Adrenal gland (tissue), 12 donors: ENCODE results near the gene OSBP2. TPM values are rescaled to one million over a fixed set of nuclear protein-coding genes. Genes with fewer than 3 reads are reported as not detected.
A peak's percentile ranks its signal among the peaks of the same experiment; 100 is the strongest.

Experiments used
- DNase-seq, 7 donors: peaks; one replicate each; pipeline ENCODE4 v3.0.0-alpha.2; 2019 to 2020
- H3K27ac ChIP-seq, 5 donors: fragments of 200-600 bp; sonication (generic) in 4 of 5; 1 replicate in 3 of 5; 2 replicates in 2 of 5; pipeline versions ENCODE4 v1.5.1 to v1.8.0; 2016 to 2020; ENCODE audit warnings: mild to moderate bottlenecking in 1 of 5
- H3K27me3 ChIP-seq: fragments of 200-600 bp; 2 replicates; pipeline ENCODE4 v1.8.0; 2021
- H3K36me3 ChIP-seq, 2 donors: fragments of 200-600 bp; replicated peaks in 1 of 2; 1 replicate in 1 of 2; 2 replicates in 1 of 2; pipeline versions ENCODE4 v1.5.1 to v1.8.0; 2018 to 2022
- H3K4me1 ChIP-seq, 2 donors: fragments of 200-600 bp; replicated peaks in 1 of 2; 1 replicate in 1 of 2; 2 replicates in 1 of 2; pipeline versions ENCODE4 v1.5.1 to v1.8.0; 2018 to 2021
- H3K4me3 ChIP-seq, 4 donors: fragments of 200-600 bp; sonication (generic) in 3 of 4; one replicate each; pipeline ENCODE4 v1.5.1; 2016 to 2018
- H3K9me3 ChIP-seq, 3 donors: fragments of 200-600 bp; sonication (generic) in 1 of 3; replicated peaks in 1 of 3; 1 replicate in 2 of 3; 2 replicates in 1 of 3; pipeline versions ENCODE4 v1.5.1 to v1.8.0; 2016 to 2021
- CTCF ChIP-seq, 6 experiments: fragments of 450-650 bp in 4 of 6; fragments of 200-600 bp in 2 of 6; sonication (generic) in 1 of 6; IDR thresholded peaks; 1 replicate in 5 of 6; 2 replicates in 1 of 6; pipeline versions ENCODE4 v1.5.1 to v1.8.0; 2016 to 2021; ENCODE audit warnings: antibody characterized with exemption in 6 of 6, mild to moderate bottlenecking in 2 of 6, moderate library complexity in 1 of 6
- POLR2A ChIP-seq, 2 donors: fragments of 450-650 bp; IDR thresholded peaks; one replicate each; pipeline ENCODE4 v1.6.1; 2017; ENCODE audit warnings: antibody characterized with exemption in 2 of 2, mild to moderate bottlenecking in 2 of 2, moderate library complexity in 1 of 2
- WGBS, 4 donors: extraction: QIAGEN DNeasy Blood & Tissue Kit in 2 of 4; methylation state at CpG; one replicate each; pipeline versions ENCODE4 v1.1.5 to v1.1.7; 2013 to 2017; 5-methylcytosine and 5-hydroxymethylcytosine counted together
- intact Hi-C, 2 donors: fragments of 100-400 bp; cut with DNase I; formaldehyde crosslinking; loops; one replicate each; pipeline versions ENCODE4 v1.14.1 to v1.15.0; 2022 to 2023
- polyA plus RNA-seq, 3 donors: library from polyadenylated mRNA; stranded (reverse); fragments of 200-250 nt in 2 of 3; fragments of 350-450 nt in 1 of 3; fragmentation: Illumina TruSeq in 1 of 3; extraction: RNeasy Lipid Tissue Mini Kit (QIAGEN cat#74804) in 1 of 3; gene quantifications; one replicate each; pipeline ENCODE4 v1.2.3, GENCODE V29; 2013 to 2014
- total RNA-seq, 9 donors: library from RNA; depleted of rRNA in 4 of 9; stranded (reverse); fragments of >200 nt in 4 of 9; fragments of 120-200 nt in 1 of 9; fragmentation: NEBNext Ultra II Directional in 1 of 9; extraction: Animal tissue kit (Norgen Biotek cat#: 25700) in 1 of 9; gene quantifications; one replicate each; pipeline versions ENCODE4 v1.1.0 to v1.2.4, GENCODE V29; 2013 to 2023
- donor health status: healthy with polysubstance abuse.
- donor health status: Bipolar disorder and iron deficiency.
- donor health status: DM: yes; HTN: yes; CAD: no.
- donor health status: DM: no; HTN: no; CAD: no.
- donor health status: DM: no; HTN: no; CAD: no.
- donor health status: DM: yes; HTN: yes; CAD: no.

Gene OSBP2
- total and polyA plus RNA-seq, 12 donors = 7.3 to 35.6 (median 19.7) TPM

- Histone ChIP-seq H3K4me1 (peaks cover 0 to 15% of the 10 kb centered on the region in 2 donors), H3K27ac (no peak overlapping the region), H3K9me3 (no peaks in the 10 kb centered on the region), H3K27me3 (no peaks in the 10 kb centered on the region), H3K36me3 (no peaks in the 10 kb centered on the region), H3K4me3 (no peak overlapping the region)
- intact Hi-C loops = no loop called here
- TF ChIP-seq CTCF (IDR thresholded peaks at IDR 0.05) = no peak
- TF ChIP-seq POLR2A (IDR thresholded peaks at IDR 0.05) = no peak
- peak in 4 of 7 donors; percentile 3 to 45 (median 18) for DNase-seq
- 81 to 94% (median 85%) methylated on average over 2 to 4 of the region's 4 CpGs for WGBS, 4 donors
Observed at GRCh38 chr22:30866811-30867271, 172.2 kb downstream of the OSBP2 start.

GRCh38 chr22:30867746-30868662 lies 173.3 kb downstream of the OSBP2 start:
- intact Hi-C loops = no loop called here
- 90 to 93% (median 93%) methylated on average over 11 to 19 of the region's 19 CpGs for WGBS, 4 donors
- DNase-seq = peak in 2 of 7 donors; percentile 7 to 8
- Histone ChIP-seq H3K4me3 (no peak overlapping the region), H3K27ac (no peak overlapping the region), H3K4me1 (peaks cover 0 to 15% of the 10 kb centered on the region in 2 donors), H3K9me3 (no peaks in the 10 kb centered on the region), H3K36me3 (no peaks in the 10 kb centered on the region), H3K27me3 (no peaks in the 10 kb centered on the region)
- TF ChIP-seq POLR2A (IDR thresholded peaks at IDR 0.05) (no peak), CTCF (IDR thresholded peaks at IDR 0.05) (no peak)

GRCh38 chr22:30868663-30869385 lies 174.2 kb downstream of the OSBP2 start:
- H3K4me3 ChIP-seq = no peak overlapping the region
- no peaks in the 10 kb centered on the region for H3K27me3 ChIP-seq
- TF ChIP-seq POLR2A (IDR thresholded peaks at IDR 0.05) (no peak), CTCF (IDR thresholded peaks at IDR 0.05) (no peak)
- no peaks in the 10 kb centered on the region for H3K9me3 ChIP-seq
- peak in 5 of 7 donors; percentile 32 to 68 (median 40) for DNase-seq
- intact Hi-C loops = no loop called here
- H3K4me1 ChIP-seq = peaks cover 0 to 15% of the 10 kb centered on the region in 2 donors
- WGBS, 4 donors = 41 to 61% (median 54%) methylated on average over 10 to 12 of the region's 12 CpGs
- no peaks in the 10 kb centered on the region for H3K36me3 ChIP-seq
- no peak overlapping the region for H3K27ac ChIP-seq
